SK-N-SH (cell line): Measurements from ENCODE around the gene C17orf50. TPM values are rescaled to one million over a fixed set of nuclear protein-coding genes. Genes with fewer than 3 reads are reported as not detected.
A peak's percentile ranks its signal among the peaks of the same experiment; 100 is the strongest.

ENCODE experiments used
- CTCF ChIA-PET: fragments of 300-600, 350-600 bp; formaldehyde crosslinking; extraction: SDS; loops from one replicate; lab custom pipeline; 2021; lab: Yijun Ruan, JAX
- POLR2A ChIA-PET: fragments of 350-600 bp; sonication (Branson Sonifier 250); formaldehyde crosslinking; extraction: SDS; loops from one replicate; lab custom pipeline; 2020; ENCODE audit warnings: antibody characterized with exemption, inconsistent platforms; lab: Yijun Ruan, JAX
- DNase-seq: peaks from one replicate; pipeline ENCODE4 v3.0.0; 2012
- H2AFZ ChIP-seq: fragments of 200-600 bp; sonication (generic); 2 replicates; pipeline ENCODE4 v1.8.1; 2016; ENCODE audit warnings: antibody characterized with exemption, mild to moderate bottlenecking, low read depth
- H3F3A ChIP-seq: fragments of 200-600 bp; sonication (generic); replicated peaks from 2 replicates; pipeline ENCODE3; 2016; ENCODE audit warnings: antibody characterized with exemption, mild to moderate bottlenecking; ENCODE audit not compliant: insufficient read depth
- H3K27ac ChIP-seq, 2 experiments: fragments of 200-500 bp in 1 of 2; fragments of 200-600 bp in 1 of 2; sonication (Bioruptor generic) in 1 of 2; sonication (generic), shearing (Covaris generic) in 1 of 2; 2 replicates each; pipeline versions ENCODE4 v1.5.1 to v1.6.1; 2014 to 2016; ENCODE audit warnings: low read depth in 2 of 2, inconsistent platforms in 1 of 2, low read length in 1 of 2, mild to moderate bottlenecking in 1 of 2, mixed read lengths in 1 of 2
- H3K27me3 ChIP-seq: fragments of 200-600 bp; sonication (generic), shearing (Covaris generic); 2 replicates; pipeline ENCODE4 v1.6.1; 2016; ENCODE audit warnings: mixed run types; ENCODE audit not compliant: insufficient read depth
- H3K36me3 ChIP-seq, 2 experiments: fragments of 200-500 bp in 1 of 2; fragments of 200-600 bp in 1 of 2; sonication (Bioruptor generic) in 1 of 2; sonication (generic) in 1 of 2; replicated peaks in 1 of 2; 2 replicates each; pipeline versions ENCODE3 to v1.5.1; 2014 to 2016; ENCODE audit warnings: low read length in 1 of 2, mild to moderate bottlenecking in 1 of 2; ENCODE audit not compliant: insufficient read depth in 2 of 2, control insufficient read depth in 1 of 2
- H3K4me1 ChIP-seq, 2 experiments: fragments of 200-500 bp in 1 of 2; fragments of 200-600 bp in 1 of 2; sonication (Bioruptor generic) in 1 of 2; sonication (generic), shearing (Covaris generic) in 1 of 2; 2 replicates each; pipeline versions ENCODE4 v1.5.1 to v1.6.1; 2014 to 2016; ENCODE audit warnings: low read depth in 1 of 2, low read length in 1 of 2, mixed run types in 1 of 2; ENCODE audit not compliant: insufficient read depth in 2 of 2, control insufficient read depth in 1 of 2
- H3K4me2 ChIP-seq: fragments of 200-600 bp; sonication (generic), shearing (Covaris generic); 2 replicates; pipeline ENCODE4 v1.6.1; 2017; ENCODE audit warnings: mixed run types
- H3K4me3 ChIP-seq, 2 experiments: fragments of 200-500 bp in 1 of 2; fragments of 200-600 bp in 1 of 2; sonication (Bioruptor generic) in 1 of 2; sonication (generic), shearing (Covaris generic) in 1 of 2; 2 replicates each; pipeline versions ENCODE4 v1.5.1 to v1.8.1; 2014 to 2016; ENCODE audit warnings: low read depth in 2 of 2, inconsistent platforms in 1 of 2, low read length in 1 of 2, mild to moderate bottlenecking in 1 of 2, mixed read lengths in 1 of 2, moderate library complexity in 1 of 2
- H3K79me2 ChIP-seq: fragments of 200-600 bp; sonication (generic); 2 replicates; pipeline ENCODE4 v1.8.1; 2017; ENCODE audit warnings: mild to moderate bottlenecking; ENCODE audit not compliant: insufficient read depth
- H3K9ac ChIP-seq: fragments of 200-600 bp; sonication (generic); 2 replicates; pipeline ENCODE4 v1.6.1; 2017; ENCODE audit warnings: mixed run types
- H3K9me2 ChIP-seq: fragments of 200-600 bp; sonication (generic); 2 replicates; pipeline ENCODE4 v1.6.1; 2017; ENCODE audit warnings: mixed run types
- H3K9me3 ChIP-seq: fragments of 200-600 bp; sonication (generic); 2 replicates; pipeline ENCODE4 v1.6.1; 2017; ENCODE audit warnings: mixed run types, mild to moderate bottlenecking, moderate library complexity
- H4K20me1 ChIP-seq: fragments of 200-600 bp; sonication (generic); 2 replicates; pipeline ENCODE4 v1.6.1; 2017; ENCODE audit warnings: mild to moderate bottlenecking, mixed run types; ENCODE audit not compliant: insufficient read depth
- CHD2 ChIP-seq: fragments of 150-350 bp; IDR thresholded peaks from 2 replicates; pipeline ENCODE4 v1.6.1; 2018; ENCODE audit warnings: low read length; ENCODE audit not compliant: partially characterized antibody
- ELF1 ChIP-seq: IDR thresholded peaks from 2 replicates; pipeline ENCODE4 v1.4.0; 2012
- EP300 ChIP-seq, 2 experiments: IDR thresholded peaks; 2 replicates each; pipeline versions ENCODE4 v1.4.0 to v1.6.1; 2012; ENCODE audit warnings: borderline replicate concordance in 1 of 2, low read depth in 1 of 2, low read length in 1 of 2
- EZH2phosphoT487 ChIP-seq: fragments of 200-600 bp; sonication (generic); IDR thresholded peaks from 2 replicates; pipeline ENCODE4 v1.6.1; 2017; ENCODE audit warnings: low read depth, mixed run types, mild to moderate bottlenecking, antibody characterized with exemption, moderate library complexity, borderline replicate concordance
- FOSL2 ChIP-seq: IDR thresholded peaks from 2 replicates; pipeline ENCODE4 v1.4.0; 2012; ENCODE audit warnings: low read depth, mild to moderate bottlenecking, moderate library complexity, borderline replicate concordance
- FOXM1 ChIP-seq: IDR thresholded peaks from 2 replicates; pipeline ENCODE4 v1.4.0; 2012; ENCODE audit warnings: low read depth, mild to moderate bottlenecking
- GATA2 ChIP-seq: sonication (generic); formaldehyde crosslinking; IDR thresholded peaks from 2 replicates; pipeline ENCODE4 v1.5.0; 2020; ENCODE audit warnings: mild to moderate bottlenecking, missing genetic modification reagents
- MXI1 ChIP-seq: IDR thresholded peaks from 2 replicates; pipeline ENCODE4 v1.6.1; 2012; ENCODE audit warnings: mild to moderate bottlenecking, low read depth, low read length, improper control_type of control experiment
- NRF1 ChIP-seq: IDR thresholded peaks from 2 replicates; pipeline ENCODE4 v1.6.1; 2012; ENCODE audit warnings: low read depth, mild to moderate bottlenecking, low read length
- RCOR1 ChIP-seq: fragments of 150-350 bp; IDR thresholded peaks from 2 replicates; pipeline ENCODE4 v1.6.1; 2017; ENCODE audit warnings: antibody characterized with exemption, low read length
- REST ChIP-seq: IDR thresholded peaks from 2 replicates; pipeline ENCODE4 v1.6.1; 2012; ENCODE audit warnings: mild to moderate bottlenecking, low read depth, low read length, moderate library complexity
- RFX5 ChIP-seq: IDR thresholded peaks from 2 replicates; pipeline ENCODE4 v1.6.1; 2012; ENCODE audit warnings: mild to moderate bottlenecking, improper control_type of control experiment, low read length
- SMC3 ChIP-seq: IDR thresholded peaks from 2 replicates; pipeline ENCODE4 v1.6.1; 2012; ENCODE audit warnings: low read depth, low read length, improper control_type of control experiment
- TAF1 ChIP-seq: IDR thresholded peaks from 2 replicates; pipeline ENCODE4 v1.6.1; 2012; ENCODE audit warnings: low read depth, mild to moderate bottlenecking, low read length, moderate library complexity, borderline replicate concordance
- TCF12 ChIP-seq: IDR thresholded peaks from 2 replicates; pipeline ENCODE4 v1.4.0; 2012
- WGBS: methylation state at CpG from one replicate; pipeline ENCODE4 v1.1.6; 2017; ENCODE audit warnings: low lambda C conversion rate; 5-methylcytosine and 5-hydroxymethylcytosine counted together
- polyA plus RNA-seq, 3 experiments: library from polyadenylated mRNA; depleted of rRNA; stranded (reverse); fragments of >200 nt; gene quantifications; 2 replicates each; pipeline ENCODE4 v1.2.3, GENCODE V29; 2012
- TF ChIP-seq, protein P1 (sequence below): IDR thresholded peaks from 2 replicates; pipeline ENCODE4 v1.4.0; 2012; ENCODE audit warnings: low read depth, borderline replicate concordance
- TF ChIP-seq, protein P2 (sequence below): IDR thresholded peaks from 2 replicates; pipeline ENCODE4; 2012
- TF ChIP-seq, protein P3 (sequence below): fragments of 150-350 bp; IDR thresholded peaks from 2 replicates; pipeline ENCODE4 v1.6.1; 2017; ENCODE audit warnings: antibody characterized with exemption, low read length, low read depth, borderline replicate concordance

Gene C17orf50
- polyA plus RNA-seq, 1 of the 3 experiments (the other 2 are of a cell fraction), result 0.05 TPM

- Histone ChIP-seq H3K4me3 (no peak overlapping the region), H3K27ac (no peak overlapping the region), H3K36me3 (no peaks in the 10 kb centered on the region), H3K9ac (no peak overlapping the region), H3K9me3 (no peaks in the 10 kb centered on the region), H3K9me2 (no peaks in the 10 kb centered on the region), H3K4me2 (no peak overlapping the region), H3K4me1 (peaks cover 0 to 11% of the 10 kb centered on the region in 2 experiments; a peak in 1 of 4 replicates), H3K27me3 (peaks cover 6% of the 10 kb centered on the region), H4K20me1 (no peaks in the 10 kb centered on the region), H3F3A (no peaks in the 10 kb centered on the region), H2AFZ (no peak overlapping the region), H3K79me2 (no peaks in the 10 kb centered on the region)
- POLR2A ChIA-PET, result no interaction called here
- peak; percentile 22 for DNase-seq
- CTCF ChIA-PET, result interaction anchor here (0.7 to 9.3 kb wide), 9 partner anchors 15 to 433 kb away, joined by 3 to 275 read pairs (median 4); partner anchors contain the start of gene RASL10B
- TF ChIP-seq SMC3 (no peak), GATA2 (CRISPR knock-in tag) (no peak), MXI1 (no peak), TAF1 (no peak), ELF1 (no peak), TCF12 (no peak), RCOR1 (no peak), NRF1 (no peak), EZH2phosphoT487 (no peak), REST (no peak), RFX5 (no peak), FOSL2 (no peak), FOXM1 (no peak), CHD2 (no peak), EP300 (IDR thresholded peaks at IDR 0.05; ENCODE audit: borderline replicate concordance in 1 of 2, low read depth in 1 of 2, low read length in 1 of 2) (no peak)
- TF ChIP-seq, protein P1, sequence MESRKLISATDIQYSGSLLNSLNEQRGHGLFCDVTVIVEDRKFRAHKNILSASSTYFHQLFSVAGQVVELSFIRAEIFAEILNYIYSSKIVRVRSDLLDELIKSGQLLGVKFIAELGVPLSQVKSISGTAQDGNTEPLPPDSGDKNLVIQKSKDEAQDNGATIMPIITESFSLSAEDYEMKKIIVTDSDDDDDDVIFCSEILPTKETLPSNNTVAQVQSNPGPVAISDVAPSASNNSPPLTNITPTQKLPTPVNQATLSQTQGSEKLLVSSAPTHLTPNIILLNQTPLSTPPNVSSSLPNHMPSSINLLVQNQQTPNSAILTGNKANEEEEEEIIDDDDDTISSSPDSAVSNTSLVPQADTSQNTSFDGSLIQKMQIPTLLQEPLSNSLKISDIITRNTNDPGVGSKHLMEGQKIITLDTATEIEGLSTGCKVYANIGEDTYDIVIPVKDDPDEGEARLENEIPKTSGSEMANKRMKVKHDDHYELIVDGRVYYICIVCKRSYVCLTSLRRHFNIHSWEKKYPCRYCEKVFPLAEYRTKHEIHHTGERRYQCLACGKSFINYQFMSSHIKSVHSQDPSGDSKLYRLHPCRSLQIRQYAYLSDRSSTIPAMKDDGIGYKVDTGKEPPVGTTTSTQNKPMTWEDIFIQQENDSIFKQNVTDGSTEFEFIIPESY, result no peak
- TF ChIP-seq, protein P2, sequence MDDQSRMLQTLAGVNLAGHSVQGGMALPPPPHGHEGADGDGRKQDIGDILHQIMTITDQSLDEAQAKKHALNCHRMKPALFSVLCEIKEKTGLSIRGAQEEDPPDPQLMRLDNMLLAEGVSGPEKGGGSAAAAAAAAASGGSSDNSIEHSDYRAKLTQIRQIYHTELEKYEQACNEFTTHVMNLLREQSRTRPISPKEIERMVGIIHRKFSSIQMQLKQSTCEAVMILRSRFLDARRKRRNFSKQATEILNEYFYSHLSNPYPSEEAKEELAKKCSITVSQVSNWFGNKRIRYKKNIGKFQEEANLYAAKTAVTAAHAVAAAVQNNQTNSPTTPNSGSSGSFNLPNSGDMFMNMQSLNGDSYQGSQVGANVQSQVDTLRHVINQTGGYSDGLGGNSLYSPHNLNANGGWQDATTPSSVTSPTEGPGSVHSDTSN, result no peak
- TF ChIP-seq, protein P3, sequence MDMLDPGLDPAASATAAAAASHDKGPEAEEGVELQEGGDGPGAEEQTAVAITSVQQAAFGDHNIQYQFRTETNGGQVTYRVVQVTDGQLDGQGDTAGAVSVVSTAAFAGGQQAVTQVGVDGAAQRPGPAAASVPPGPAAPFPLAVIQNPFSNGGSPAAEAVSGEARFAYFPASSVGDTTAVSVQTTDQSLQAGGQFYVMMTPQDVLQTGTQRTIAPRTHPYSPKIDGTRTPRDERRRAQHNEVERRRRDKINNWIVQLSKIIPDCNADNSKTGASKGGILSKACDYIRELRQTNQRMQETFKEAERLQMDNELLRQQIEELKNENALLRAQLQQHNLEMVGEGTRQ, result no peak
- 60% methylated on average over 5 of the region's 7 CpGs for WGBS
Observed at GRCh38 chr17:35745246-35745645, 15.4 kb upstream of the C17orf50 start.
